Astrocyte (in vitro differentiated cells and primary cell): ENCODE data around the gene FAM83F. TPM values are rescaled to one million over a fixed set of nuclear protein-coding genes. Genes with fewer than 3 reads are reported as not detected.
"Not testable (repeated sequence)": the region's sequence is repeated elsewhere in the genome, so short reads cannot be mapped to it uniquely, and the experiment has no call there.

ENCODE experiments used
- DNase-seq: peaks from one replicate; pipeline ENCODE4 v3.0.0-alpha.2; 2010; ENCODE audit warnings: low read depth
- FAIRE-seq: peaks from 2 replicates; lab custom pipeline; 2011; peaks lifted over from hg19 to GRCh38; lab: Jason Lieb, UNC
- H2AFZ ChIP-seq: 2 replicates; pipeline ENCODE4 v1.6.0; 2012; ENCODE audit warnings: low read depth, low read length, inconsistent platforms
- H3K27ac ChIP-seq: 2 replicates; pipeline ENCODE4 v1.5.1; 2011; ENCODE audit warnings: low read depth, low read length, inconsistent platforms
- H3K27me3 ChIP-seq: 2 replicates; pipeline ENCODE4 v1.6.0; 2011; ENCODE audit warnings: low read length, inconsistent platforms; ENCODE audit not compliant: insufficient read depth
- H3K36me3 ChIP-seq: 2 replicates; pipeline ENCODE4 v1.5.1; 2011; ENCODE audit warnings: low read length, inconsistent platforms; ENCODE audit not compliant: insufficient read depth
- H3K4me1 ChIP-seq: 2 replicates; pipeline ENCODE4 v1.5.1; 2011; ENCODE audit warnings: low read length, inconsistent platforms; ENCODE audit not compliant: insufficient read depth
- H3K4me2 ChIP-seq: 2 replicates; pipeline ENCODE4 v1.6.0; 2012; ENCODE audit warnings: low read length, inconsistent platforms
- H3K4me3 ChIP-seq: 2 replicates; pipeline ENCODE4 v1.5.1; 2011; ENCODE audit warnings: low read depth, mild to moderate bottlenecking, low read length, inconsistent platforms; ENCODE audit not compliant: insufficient read depth
- H3K79me2 ChIP-seq: 2 replicates; pipeline ENCODE4 v1.6.0; 2012; ENCODE audit warnings: mild to moderate bottlenecking, low read length, inconsistent platforms; ENCODE audit not compliant: insufficient read depth
- H3K9ac ChIP-seq: 2 replicates; pipeline ENCODE4 v1.6.0; 2012; ENCODE audit warnings: mild to moderate bottlenecking, low read length, inconsistent platforms
- H3K9me3 ChIP-seq: 2 replicates; pipeline ENCODE4 v1.5.1; 2012; ENCODE audit warnings: low read depth, mild to moderate bottlenecking, low read length, inconsistent platforms; ENCODE audit not compliant: insufficient read depth
- H4K20me1 ChIP-seq: 2 replicates; pipeline ENCODE4 v1.6.0; 2012; ENCODE audit warnings: low read length, inconsistent platforms; ENCODE audit not compliant: insufficient read depth
- H3K27ac Mint-ChIP-seq: one replicate; pipeline ENCODE4 v1.8.0; 2021; ENCODE audit warnings: mild to moderate bottlenecking, mixed read lengths; ENCODE audit not compliant: unreplicated experiment
- H3K27me3 Mint-ChIP-seq: one replicate; pipeline ENCODE4 v1.8.0; 2021; ENCODE audit warnings: low read depth, mixed read lengths; ENCODE audit not compliant: unreplicated experiment
- H3K36me3 Mint-ChIP-seq: one replicate; pipeline ENCODE4 v1.8.0; 2021; ENCODE audit warnings: low read depth, mixed read lengths; ENCODE audit not compliant: unreplicated experiment
- H3K4me1 Mint-ChIP-seq: one replicate; pipeline ENCODE4 v1.8.0; 2021; ENCODE audit warnings: low read depth, mixed read lengths; ENCODE audit not compliant: unreplicated experiment
- H3K4me3 Mint-ChIP-seq: one replicate; pipeline ENCODE4 v1.8.0; 2021; ENCODE audit warnings: mild to moderate bottlenecking, moderate library complexity, mixed read lengths; ENCODE audit not compliant: unreplicated experiment
- H3K9me3 Mint-ChIP-seq: one replicate; pipeline ENCODE4 v1.8.0; 2021; ENCODE audit warnings: mild to moderate bottlenecking, mixed read lengths; ENCODE audit not compliant: unreplicated experiment
- CTCF ChIP-seq: IDR thresholded peaks from 2 replicates; pipeline ENCODE4 v1.5.1; 2011; ENCODE audit warnings: low read depth, mild to moderate bottlenecking, inconsistent platforms, low read length, moderate library complexity; ENCODE audit not compliant: insufficient read depth
- EZH2 ChIP-seq: IDR thresholded peaks from 2 replicates; pipeline ENCODE4 v1.6.1; 2012; ENCODE audit warnings: mild to moderate bottlenecking, low read length, inconsistent platforms; ENCODE audit not compliant: insufficient read depth
- total RNA-seq: library from RNA; stranded (reverse); gene quantifications from 2 replicates; pipeline ENCODE4 v1.2.1, GENCODE V29; 2021

The FAM83F gene
- total RNA-seq, 1 donor from 2014 or later, result 0.79 TPM

DNA sequence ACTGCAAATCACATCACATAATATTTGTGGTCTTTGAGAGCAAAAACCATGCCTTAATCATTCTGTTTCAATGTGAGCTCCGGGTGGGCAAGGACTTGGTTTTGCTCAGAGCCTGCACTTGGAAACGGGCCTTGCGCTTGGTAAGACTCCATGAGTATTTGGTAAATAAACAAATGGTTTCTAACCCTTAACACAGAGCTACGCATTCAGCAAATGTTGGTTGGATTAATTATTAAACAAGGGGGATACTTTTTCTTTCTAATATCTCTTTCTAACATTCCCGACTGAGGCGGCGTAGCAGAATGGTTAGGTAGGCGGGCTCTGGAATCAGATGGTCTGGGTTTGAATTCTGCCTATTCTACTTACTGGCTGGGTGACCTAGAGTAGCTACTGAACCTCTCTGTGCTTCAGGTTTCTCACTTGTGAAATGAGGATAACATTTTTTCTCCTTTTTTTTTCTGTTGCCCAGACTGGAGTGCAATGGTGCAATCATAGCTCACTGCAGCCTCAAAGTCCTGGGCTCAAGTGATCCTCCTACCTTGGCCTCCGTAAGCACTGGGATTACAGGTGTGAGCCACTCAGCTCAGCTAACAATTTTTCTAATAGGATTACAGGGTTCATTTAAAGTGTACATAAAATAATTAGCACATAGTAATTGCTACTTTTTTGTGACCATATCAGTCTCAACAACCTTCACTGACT lies 3.4 kb upstream of the FAM83F start:
- no peaks in the 10 kb centered on the region for H3K79me2 ChIP-seq
- H3K27ac Mint-ChIP-seq, result no peak overlapping the region
- no peak for DNase-seq
- no peaks in the 10 kb centered on the region for H4K20me1 ChIP-seq
- H3K9ac ChIP-seq, result no peak overlapping the region
- no peaks in the 10 kb centered on the region for H3K36me3 Mint-ChIP-seq
- no peak overlapping the region for H3K4me3 ChIP-seq
- H3K27ac ChIP-seq, result no peak overlapping the region
- no peaks in the 10 kb centered on the region for H3K4me1 ChIP-seq
- H3K4me2 ChIP-seq, result no peak overlapping the region
- no peak overlapping the region for H3K4me3 Mint-ChIP-seq
- no peak for FAIRE-seq
- H3K27me3 Mint-ChIP-seq, result peaks cover 56% of the 10 kb centered on the region
- no peak overlapping the region for H2AFZ ChIP-seq
- peaks cover 3% of the 10 kb centered on the region for H3K9me3 Mint-ChIP-seq
- H3K36me3 ChIP-seq, result no peaks in the 10 kb centered on the region
- TF ChIP-seq CTCF, result no peak
- H3K27me3 ChIP-seq, result peaks cover 12% of the 10 kb centered on the region
- H3K9me3 ChIP-seq, result no peaks in the 10 kb centered on the region
- peaks cover 1% of the 10 kb centered on the region for H3K4me1 Mint-ChIP-seq

DNA sequence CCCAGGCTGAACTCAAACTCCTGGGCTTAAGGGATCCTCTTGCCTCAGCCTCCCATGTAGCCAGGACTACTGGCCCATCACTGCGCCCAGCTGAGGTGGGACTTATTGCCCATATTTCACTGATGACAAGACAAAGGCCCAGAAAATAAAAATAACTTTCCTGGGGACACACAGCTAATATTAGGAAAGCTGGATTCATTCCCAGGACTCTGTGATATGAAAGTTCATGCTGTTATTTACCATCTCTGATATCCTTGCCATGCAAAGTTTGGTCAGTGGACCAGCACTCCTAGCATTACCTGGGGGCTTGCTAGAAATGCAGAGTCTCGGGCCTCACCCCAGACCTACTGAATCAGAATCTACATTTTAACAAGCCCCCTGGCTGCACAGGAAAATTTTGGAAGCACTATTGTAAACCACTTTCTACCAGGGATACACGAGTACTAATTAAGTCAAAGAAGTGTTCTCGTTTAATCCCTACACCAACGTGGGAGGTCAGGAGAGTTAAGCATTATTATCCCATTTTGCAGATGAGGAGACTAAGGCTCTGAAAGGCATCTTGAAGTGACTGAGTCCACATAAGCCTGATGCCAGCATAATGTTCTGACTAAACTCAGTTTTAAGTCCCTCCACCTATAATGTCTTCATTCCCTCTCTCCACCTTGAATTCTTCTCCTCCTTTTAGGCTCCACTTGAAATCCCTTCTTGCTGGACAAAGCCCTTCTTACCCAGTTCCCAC lies 2.5 kb upstream of the FAM83F start:
- H3K27ac Mint-ChIP-seq, result no peak overlapping the region
- Histone ChIP-seq H3K36me3 (no peaks in the 10 kb centered on the region), H3K9ac (no peak overlapping the region), H3K27me3 (peaks cover 14% of the 10 kb centered on the region), H3K9me3 (no peaks in the 10 kb centered on the region), H3K4me3 (no peak overlapping the region), H4K20me1 (no peaks in the 10 kb centered on the region), H3K4me1 (no peaks in the 10 kb centered on the region), H2AFZ (no peak overlapping the region), H3K4me2 (no peak overlapping the region), H3K79me2 (no peaks in the 10 kb centered on the region), H3K27ac (no peak overlapping the region)
- TF ChIP-seq EZH2 (no peak), CTCF (no peak)
- peaks cover 56% of the 10 kb centered on the region for H3K27me3 Mint-ChIP-seq
- DNase-seq (no peak), FAIRE-seq (no peak)
- no peaks in the 10 kb centered on the region for H3K36me3 Mint-ChIP-seq
- H3K4me1 Mint-ChIP-seq, result peaks cover 7% of the 10 kb centered on the region
- H3K9me3 Mint-ChIP-seq, result peaks cover 3% of the 10 kb centered on the region
- no peak overlapping the region for H3K4me3 Mint-ChIP-seq

DNA sequence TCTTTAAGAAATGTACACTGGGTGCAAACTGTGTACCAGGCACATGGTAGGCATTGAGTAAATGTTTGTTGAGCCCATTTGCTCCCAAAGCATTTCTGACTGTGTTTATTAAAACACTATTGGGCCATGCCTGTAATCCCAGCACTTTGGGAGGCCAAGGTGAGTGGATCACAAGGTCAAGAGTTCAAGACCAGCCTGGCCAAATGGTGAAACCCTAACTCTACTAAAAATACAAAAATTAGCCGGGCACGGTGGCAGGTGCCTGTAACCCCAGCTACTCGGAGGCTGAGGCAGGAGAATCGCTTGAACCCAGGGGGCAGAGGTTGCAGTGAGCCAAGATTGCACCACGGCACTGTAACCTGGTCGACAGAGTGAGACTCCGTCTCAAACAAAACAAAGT lies 1.9 kb upstream of the FAM83F start:
- not testable (repeated sequence) for H3K79me2 ChIP-seq, H3K36me3 ChIP-seq, H3K4me2 ChIP-seq, H3K4me1 ChIP-seq, H2AFZ ChIP-seq, H3K36me3 Mint-ChIP-seq, H3K9me3 ChIP-seq, H3K4me3 ChIP-seq, H4K20me1 ChIP-seq, H3K9ac ChIP-seq, H3K27ac Mint-ChIP-seq, H3K27ac ChIP-seq, H3K4me3 Mint-ChIP-seq, H3K9me3 Mint-ChIP-seq, DNase-seq, FAIRE-seq
- peaks cover 53% of the 10 kb centered on the region for H3K27me3 Mint-ChIP-seq
- H3K27me3 ChIP-seq, result peaks cover 14% of the 10 kb centered on the region
- H3K4me1 Mint-ChIP-seq, result peaks cover 12% of the 10 kb centered on the region
